Smooth muscle cell of the brain vasculature (primary cell): Measurements from ENCODE around the gene ZDHHC6.
"Not testable (repeated sequence)": the region's sequence is repeated elsewhere in the genome, so short reads cannot be mapped to it uniquely, and the experiment has no call there.

Experiments used
- DNase-seq: peaks from one replicate; pipeline ENCODE4 v3.0.0-alpha.2; 2012; ENCODE audit warnings: low read depth, low spot score

Gene ZDHHC6

GRCh38 chr10:112390125-112390703 lies 56.5 kb downstream of the ZDHHC6 start:
- DNase-seq, result no peak

- no peak for DNase-seq
Observed at GRCh38 chr10:112389271-112389822, 57.4 kb downstream of the ZDHHC6 start.

GRCh38 chr10:112388548-112388947 lies 58.2 kb downstream of the ZDHHC6 start:
- no peak for DNase-seq

- not testable (repeated sequence) for DNase-seq
Observed at GRCh38 chr10:112388056-112388455, 58.7 kb downstream of the ZDHHC6 start.

GRCh38 chr10:112385201-112385600 lies 61.5 kb downstream of the ZDHHC6 start:
- DNase-seq, result no peak

GRCh38 chr10:112384141-112384540 lies 62.6 kb downstream of the ZDHHC6 start:
- DNase-seq, result no peak

GRCh38 chr10:112383325-112383724 lies 63.4 kb downstream of the ZDHHC6 start:
- DNase-seq, result no peak

GRCh38 chr10:112382515-112383235 lies 64.0 kb downstream of the ZDHHC6 start:
- no peak for DNase-seq
